Ureter (tissue), 1 donor: ENCODE results near the gene NAPB. TPM values are rescaled to one million over a fixed set of nuclear protein-coding genes. Genes with fewer than 3 reads are reported as not detected.
A peak's percentile ranks its signal among the peaks of the same experiment; 100 is the strongest.
"Not testable (repeated sequence)": the region's sequence is repeated elsewhere in the genome, so short reads cannot be mapped to it uniquely, and the experiment has no call there.

ENCODE experiments used
- DNase-seq: peaks from one replicate; pipeline ENCODE4 v3.0.0-alpha.2; 2020; ENCODE audit warnings: low spot score
- total RNA-seq: library from RNA; stranded (reverse); gene quantifications from one replicate; pipeline ENCODE4 v1.2.4, GENCODE V29; 2023
- donor health status: DM: yes; HTN: yes; CAD: no.

Gene NAPB
- total RNA-seq, 1 donor from 2014 or later: 14.6 TPM

GRCh38 chr20:23368316-23369071 lies 52.8 kb downstream of the NAPB start:
- DNase-seq: no peak

GRCh38 chr20:23367770-23368169 lies 53.5 kb downstream of the NAPB start:
- no peak for DNase-seq

DNA sequence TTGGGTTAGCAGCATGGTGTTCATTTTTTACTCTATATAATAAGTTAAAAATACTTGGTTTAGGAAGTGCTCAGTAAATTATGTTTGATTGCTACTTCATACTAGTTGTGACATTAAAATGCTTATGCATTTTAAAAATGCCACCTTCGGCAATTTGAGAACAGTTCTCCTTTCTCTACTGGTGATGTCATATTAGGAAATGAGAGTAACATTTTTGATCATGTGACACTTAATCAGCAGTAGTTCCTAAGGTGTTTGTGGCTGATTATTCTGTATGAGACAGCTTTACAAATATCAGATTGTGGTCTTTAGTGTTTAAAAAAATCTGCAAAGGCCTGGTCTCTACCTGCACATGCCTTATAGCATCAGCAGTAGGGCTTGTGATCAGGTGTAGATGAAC lies 54.9 kb downstream of the NAPB start:
- no peak for DNase-seq

DNA sequence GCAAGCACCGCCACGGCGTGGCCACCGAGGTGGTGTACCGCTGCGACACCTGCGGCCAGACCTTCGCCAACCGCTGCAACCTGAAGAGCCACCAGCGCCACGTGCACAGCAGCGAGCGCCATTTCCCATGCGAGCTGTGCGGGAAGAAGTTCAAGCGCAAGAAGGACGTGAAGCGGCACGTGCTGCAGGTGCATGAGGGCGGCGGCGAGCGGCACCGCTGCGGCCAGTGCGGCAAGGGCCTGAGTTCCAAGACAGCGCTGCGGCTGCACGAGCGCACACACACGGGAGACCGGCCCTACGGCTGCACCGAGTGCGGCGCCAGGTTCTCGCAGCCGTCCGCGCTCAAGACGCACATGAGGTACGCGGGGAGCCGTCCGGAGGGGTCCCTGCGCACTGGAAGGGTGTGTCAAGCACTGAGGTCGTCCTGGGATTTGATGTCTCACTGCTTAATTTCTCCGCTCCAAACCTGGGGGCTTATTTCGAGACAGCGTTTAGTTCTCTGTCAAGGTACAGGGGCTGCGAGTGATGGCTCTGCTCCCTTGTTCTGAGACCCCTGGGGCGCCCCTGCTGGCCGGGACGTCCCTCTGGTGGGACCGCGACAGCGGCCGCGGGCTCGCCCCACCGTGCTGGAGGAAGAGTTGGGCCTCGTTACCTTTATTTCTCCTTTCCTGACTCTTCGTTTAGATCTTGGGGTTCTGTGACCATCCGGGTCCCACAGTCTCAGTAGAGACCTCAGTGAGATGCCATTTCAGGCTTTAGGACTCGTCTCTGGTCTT lies 55.7 kb downstream of the NAPB start:
- no peak for DNase-seq

DNA sequence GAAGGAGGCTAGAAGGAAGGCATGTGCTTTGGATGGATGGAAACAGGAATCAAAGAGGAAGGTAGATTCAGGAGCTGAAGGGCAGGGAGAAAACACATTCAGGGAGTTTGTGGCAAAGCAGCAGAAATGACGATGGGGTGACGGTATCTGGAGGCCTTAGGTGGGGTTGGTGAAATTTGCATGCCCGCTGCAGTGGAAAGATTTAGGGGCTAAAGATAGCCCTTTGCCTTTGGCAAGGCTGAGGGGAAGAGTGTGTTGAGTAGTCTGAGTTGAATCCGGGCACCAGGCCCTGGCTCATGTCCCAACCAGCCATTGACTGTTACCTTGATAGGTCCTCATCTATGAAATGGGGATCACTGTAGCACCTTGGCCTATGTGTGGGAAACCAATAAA lies 58.0 kb downstream of the NAPB start:
- DNase-seq: no peak

GRCh38 chr20:23362392-23363256 lies 58.7 kb downstream of the NAPB start:
- DNase-seq: no peak

DNA sequence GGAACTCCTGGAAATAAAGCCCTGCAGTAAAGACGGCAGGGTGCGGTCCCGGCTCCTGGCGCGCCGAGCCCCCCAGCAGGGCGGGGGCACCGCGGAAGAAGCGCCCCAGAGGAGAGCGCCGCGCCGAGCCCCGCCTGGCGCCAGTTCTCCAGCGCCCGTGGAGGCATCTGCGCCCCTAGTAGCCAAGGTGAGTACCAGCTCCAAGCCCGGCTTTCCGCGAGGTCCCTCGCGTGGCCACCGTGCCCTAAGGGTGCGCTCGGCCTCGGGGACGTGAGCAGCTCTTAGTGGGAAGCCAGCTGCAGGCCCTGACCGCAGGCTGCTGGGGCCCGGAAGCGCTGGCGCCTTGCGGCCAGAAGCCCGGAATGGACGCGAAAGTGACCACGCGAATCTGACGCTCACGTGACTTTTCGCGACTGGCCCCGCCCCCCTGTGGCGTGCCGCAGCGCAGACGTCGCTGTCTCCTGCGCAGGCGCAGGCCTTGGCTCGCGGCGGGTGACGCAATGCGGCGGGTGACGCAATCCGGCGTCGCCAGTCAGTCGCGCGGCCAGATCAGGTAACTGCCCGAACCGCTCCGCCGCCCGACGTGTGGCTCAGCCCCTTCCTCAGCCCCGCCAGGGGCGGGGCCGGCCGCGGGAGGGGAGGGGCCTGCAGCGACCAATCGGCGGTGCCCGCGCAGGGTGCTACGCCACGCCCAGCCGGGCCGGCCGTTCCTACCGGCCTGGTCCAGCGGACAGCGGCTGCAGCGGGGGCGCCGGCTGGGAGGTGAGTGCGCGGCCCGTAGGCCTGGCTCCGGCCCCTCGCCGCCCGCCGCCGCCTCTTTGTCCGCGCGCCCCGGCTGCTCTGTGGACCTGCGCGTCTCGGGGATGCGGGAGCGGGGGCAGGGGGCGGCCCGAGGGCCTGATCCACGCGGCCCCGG lies 59.6 kb downstream of the NAPB start, which contains the start of gene GZF1:
Gene GZF1, plus strand, starts transcription at position 707 of the 916 bp plus-strand sequence. CDS start 2,202 bp downstream, outside the sequence.
- DNase-seq: peak; percentile 99

- no peak for DNase-seq
These were observed 60.2 kb downstream of the NAPB start for GRCh38 chr20:23361119-23361475.

- no peak for DNase-seq
These were observed 60.8 kb downstream of the NAPB start for GRCh38 chr20:23360531-23360930.

DNA sequence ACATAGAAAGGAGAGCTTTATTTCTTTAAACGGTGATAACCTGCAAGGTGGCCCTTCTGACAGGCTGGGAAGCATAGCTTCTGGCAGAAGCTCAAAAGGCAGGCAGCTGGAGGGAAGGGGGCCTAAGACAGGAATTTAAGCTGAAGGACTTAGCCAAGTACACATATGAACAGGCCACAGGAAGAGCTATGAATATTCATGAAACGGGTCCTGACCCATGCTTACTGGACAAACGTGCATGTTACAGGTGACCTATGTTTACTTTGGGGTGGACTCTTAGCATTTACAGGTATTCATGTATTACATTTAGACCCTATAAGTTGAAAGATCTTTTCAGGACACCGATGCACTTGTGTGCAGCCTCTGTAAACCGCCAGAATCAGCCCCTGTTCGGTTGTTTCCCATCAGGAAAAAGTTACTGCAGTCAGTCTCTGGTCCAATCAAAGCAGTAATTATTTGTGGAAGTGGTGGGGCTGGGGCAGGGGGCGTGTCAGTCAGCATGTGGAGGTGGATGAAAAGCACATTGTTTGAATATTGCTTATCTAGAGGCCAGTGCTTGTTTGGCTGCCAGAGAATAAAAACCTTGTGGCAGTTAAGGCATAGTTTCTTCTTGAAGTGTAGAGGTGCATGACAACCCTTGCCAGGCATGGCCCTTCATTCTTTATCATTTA lies 62.2 kb downstream of the NAPB start:
- DNase-seq: no peak

- DNase-seq: no peak
These were observed 62.8 kb downstream of the NAPB start for GRCh38 chr20:23358563-23358906.

- peak; percentile 100 for DNase-seq
These were observed 63.3 kb downstream of the NAPB start for GRCh38 chr20:23357767-23358562.

GRCh38 chr20:23356203-23356602 lies 65.1 kb downstream of the NAPB start:
- DNase-seq: no peak

GRCh38 chr20:23350904-23351838 lies 70.1 kb downstream of the NAPB start:
- DNase-seq: peak; percentile 65

DNA sequence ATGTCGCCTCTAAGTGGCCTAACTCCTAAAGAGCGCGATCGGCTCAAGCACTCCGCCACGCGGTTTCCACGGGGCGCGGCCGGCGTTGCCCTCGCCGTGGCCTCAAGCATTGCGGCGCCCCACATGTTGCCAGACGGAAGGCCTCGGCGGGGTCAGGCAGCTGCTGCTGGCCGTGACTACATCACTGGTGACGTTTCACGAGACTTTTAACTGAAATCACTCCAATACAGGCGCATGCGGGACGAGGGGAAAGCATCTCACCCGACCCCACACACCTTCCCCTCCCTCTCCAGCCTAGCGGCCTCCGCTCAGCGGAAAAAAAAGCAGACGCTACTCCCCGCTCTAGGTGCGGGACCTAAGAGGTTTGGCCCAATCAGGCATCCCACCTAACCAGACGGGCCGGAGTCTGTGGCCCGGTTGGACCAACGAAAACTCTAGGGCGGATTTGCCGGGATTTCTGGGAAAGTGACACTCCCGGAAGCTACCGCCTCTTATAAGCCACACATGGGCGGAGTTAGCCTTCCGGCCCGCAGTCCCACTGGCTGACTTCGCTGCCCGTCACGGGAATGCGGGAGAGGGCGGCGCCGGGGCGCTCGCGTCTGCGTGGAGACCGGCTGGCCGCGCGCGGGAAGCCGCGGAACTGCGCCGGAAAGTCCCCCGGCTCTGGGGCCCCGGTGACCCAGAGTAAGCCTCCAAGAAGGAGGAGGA lies 70.9 kb downstream of the NAPB start, which contains the start of gene NXT1:
Gene NXT1, plus strand, starts transcription at position 596 of the 708 bp plus-strand sequence. CDS start 3,251 bp downstream, outside the sequence.
- DNase-seq: peak; percentile 97

GRCh38 chr20:23349338-23350195 lies 71.7 kb downstream of the NAPB start:
- DNase-seq: peak; percentile 91

DNA sequence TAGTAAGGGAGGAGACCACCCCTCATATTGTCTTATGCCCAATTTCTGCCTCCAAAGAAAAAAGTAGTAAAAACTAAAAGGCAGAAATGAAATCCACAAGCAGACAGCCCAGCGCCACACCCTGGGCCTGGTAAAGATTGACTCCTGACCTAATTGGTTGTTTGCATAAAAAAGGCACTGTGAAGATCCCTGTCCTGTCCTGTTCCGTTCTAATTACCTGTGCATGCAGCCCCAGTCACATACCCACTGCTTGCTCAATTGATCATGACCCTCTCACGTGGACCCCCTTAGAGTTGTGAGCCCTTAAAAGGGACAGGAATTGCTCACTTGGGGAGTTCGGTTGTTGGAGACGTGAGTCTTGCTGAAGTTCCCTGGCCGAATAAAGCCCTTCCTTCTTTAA lies 72.8 kb downstream of the NAPB start:
- DNase-seq: not testable (repeated sequence)
